Measurements from ENCODE around the gene INCA1. TPM values are rescaled to one million over a fixed set of nuclear protein-coding genes. Genes with fewer than 3 reads are reported as not detected.

The INCA1 gene, protein sequence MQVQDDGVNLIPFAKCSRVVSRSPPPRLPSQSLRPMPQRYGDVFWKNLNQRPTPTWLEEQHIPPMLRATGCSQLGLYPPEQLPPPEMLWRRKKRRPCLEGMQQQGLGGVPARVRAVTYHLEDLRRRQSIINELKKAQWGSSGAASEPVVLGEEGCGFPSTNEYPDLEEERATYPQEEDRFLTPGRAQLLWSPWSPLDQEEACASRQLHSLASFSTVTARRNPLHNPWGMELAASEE
- 0.42 TPM in 1 of 2 replicates, not detected in the other for total RNA-seq

DNA sequence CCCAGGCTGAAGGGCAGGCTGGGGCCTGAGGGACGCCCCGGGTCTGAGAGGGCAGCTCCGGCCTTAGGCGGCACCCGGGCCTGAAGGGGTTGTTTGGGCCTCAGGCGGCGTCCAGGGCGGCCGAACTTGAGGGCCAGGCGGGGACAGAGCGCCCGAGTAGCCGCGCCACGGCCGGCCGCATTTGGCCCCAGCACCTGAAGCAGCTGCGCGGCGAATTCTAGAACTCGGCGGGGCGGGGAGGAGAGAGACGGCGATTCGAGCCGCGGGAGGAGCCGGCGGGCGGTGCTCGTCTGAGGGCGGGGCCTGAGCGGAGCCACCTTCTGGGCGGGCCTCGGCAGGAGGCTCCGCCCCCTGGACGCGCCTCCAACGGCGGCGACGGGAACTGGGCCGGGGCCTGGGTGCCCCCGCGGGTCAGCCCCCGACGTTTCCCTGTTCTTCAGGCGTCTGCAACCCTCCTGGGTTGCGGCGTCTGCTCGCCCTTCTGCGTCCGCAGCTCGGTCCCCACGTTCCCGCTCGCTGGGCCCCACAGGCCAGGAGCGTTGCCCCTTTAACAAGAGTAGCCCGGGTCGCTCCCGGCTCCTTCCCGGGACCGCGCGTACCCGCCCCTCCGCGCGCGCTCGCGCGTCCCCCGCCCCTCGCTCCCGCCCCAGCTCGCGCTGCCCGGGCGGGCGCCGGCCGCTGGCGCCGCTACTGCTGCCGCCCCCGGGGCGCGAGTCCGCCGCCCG, at the start of gene INCA1, which contains the start of gene KIF1C:
Gene INCA1 (minus strand): TSS at position 221 of the 725 bp plus-strand sequence. CDS start 3,085 bp downstream, outside the sequence.
Gene KIF1C (plus strand): TSS at position 649 of the 725 bp plus-strand sequence. CDS start 2,297 bp downstream, outside the sequence.

DNA sequence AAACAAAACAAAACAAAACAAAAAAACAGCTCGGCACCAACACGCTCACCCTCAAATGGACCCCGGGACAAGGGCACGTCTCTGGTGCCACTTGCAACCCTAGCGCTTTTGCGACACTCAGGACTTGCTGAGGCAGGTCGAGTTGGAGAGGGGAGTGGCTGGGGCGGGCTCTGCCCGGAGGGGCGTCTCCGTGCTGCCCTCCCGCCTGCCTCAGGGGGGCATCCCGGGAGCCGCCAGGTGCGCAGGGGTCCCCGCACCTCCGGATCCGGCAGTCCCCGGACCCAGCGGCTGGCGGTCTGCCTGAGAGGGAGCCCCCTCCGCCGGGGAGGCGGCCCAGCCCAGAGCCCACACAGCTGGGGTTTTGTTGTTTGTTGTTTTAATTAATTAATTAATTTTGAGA, 38.0 kb upstream of the INCA1 start, which contains the start of gene SLC52A1:
Gene SLC52A1 (minus strand): TSS at position 112 of the 400 bp plus-strand sequence. CDS start 820 bp downstream, outside the sequence.

DNA sequence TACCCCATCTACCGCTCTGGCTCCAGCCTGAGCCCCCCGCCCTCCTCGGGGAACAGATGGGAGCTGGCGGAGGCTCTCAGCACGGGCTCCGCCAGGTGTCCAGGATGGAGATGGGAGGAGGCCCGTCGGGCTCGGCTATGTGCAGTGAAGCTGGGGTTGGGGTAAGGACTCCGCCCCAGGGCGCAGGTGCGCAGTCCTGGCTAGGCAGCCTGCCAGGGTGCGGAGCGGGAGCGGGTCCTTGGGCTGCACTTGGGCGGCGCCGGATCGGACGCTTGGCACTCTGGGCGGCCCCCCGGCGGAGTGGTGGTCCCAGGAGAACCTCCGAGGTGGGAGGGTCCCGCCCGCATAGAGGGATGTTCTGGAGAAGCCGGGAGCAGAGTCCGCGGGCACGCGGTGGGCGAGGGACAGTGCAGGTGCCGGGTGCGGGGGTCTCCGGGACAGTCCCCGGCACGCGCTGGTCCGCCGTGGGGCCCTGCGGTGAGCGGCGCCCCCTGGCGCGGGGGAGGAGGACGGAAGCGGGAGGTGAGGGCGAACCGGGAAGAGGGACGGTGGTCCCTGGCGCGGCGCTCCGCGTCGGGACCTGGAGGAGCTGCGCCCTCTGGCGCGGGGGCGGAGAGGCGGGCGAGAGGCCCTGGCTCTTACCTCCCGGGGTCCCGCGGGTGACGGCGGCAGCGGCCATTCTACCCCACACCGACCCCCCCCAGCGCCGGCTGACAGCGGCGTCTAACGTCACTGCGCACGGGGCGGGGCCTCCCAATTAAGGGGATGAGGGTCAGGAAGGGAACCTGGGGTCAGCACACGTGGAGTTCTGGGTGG, 10.2 kb downstream of the INCA1 start, which contains the start of gene CAMTA2:
Gene CAMTA2 (minus strand): TSS at position 725 of the 816 bp plus-strand sequence. CDS start 1,453 bp downstream, outside the sequence.

DNA sequence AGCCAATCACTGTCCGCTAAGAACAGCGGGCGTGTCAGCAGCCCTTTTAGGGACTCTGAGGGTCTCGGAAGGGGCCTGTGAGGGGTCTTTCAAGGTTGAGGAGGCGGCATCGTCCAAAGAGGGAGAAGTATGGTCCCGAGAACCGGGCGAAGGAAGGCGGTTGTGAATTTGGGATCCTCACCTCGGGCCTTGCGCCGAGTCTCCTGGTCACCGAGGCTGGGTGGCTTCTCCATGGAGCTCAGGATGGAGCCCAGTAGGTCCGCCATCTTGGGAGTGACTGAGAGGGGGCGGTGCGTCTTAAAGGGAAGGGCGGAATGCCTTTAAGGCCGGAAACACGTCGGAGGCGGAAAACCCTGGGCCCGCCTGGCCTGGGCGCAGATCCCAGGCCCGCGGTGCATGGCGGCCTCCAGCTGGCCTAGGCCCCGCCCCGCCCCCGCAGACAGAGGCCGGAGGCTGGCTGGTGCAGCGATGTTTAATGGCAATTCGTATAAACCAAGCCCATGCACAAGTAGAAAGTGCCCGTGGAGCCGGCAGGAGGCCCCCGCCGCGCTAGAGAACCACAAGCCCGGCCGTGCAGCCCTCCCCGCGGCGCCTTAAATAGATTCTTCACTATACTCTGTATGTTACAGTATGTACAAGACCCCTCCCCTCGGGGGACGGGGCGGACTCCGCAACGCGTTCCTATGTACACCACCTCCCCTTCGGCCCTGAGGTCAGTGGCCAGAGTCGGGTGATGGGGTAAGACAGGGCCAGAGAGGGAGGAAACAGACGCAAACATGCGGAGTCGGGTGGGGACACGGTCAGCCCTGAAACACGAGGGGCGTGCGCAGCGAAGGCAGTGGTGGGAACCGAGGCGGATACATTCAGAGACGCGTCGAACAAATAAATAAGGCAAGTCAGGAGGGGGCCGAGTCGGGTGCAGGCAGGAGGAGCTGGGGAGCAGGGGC, 29.5 kb downstream of the INCA1 start, which contains the start of gene SPAG7:
Gene SPAG7 (minus strand): TSS at position 279 of the 947 bp plus-strand sequence. CDS start 13 bp downstream, at position 266.

DNA sequence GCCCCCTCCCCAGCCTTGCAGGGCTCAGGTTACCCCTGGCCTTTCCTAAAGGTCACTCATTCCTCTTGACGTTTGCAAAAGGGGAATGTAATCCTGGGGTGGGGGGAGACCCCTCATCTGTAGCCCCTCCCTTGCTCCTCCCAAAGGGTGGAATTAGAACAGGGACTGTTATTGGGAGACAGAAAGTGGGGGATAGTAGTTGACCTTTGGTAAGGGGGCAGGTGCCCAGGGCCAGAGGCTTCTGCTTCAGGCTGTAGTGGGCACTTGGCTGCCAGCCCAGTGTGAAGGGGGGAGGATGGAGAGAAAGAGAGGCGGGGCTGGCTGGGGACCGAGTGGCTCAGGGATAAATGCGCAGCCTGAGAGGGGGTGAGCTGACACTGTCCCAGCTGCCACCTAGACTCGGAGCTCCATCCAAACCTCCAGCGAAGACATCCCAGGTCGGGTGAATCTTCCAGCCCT, 46.5 kb downstream of the INCA1 start, which contains the start of gene ENO3:
Gene ENO3 (plus strand): TSS at position 374 of the 459 bp plus-strand sequence. CDS start 711 bp downstream, outside the sequence.

DNA sequence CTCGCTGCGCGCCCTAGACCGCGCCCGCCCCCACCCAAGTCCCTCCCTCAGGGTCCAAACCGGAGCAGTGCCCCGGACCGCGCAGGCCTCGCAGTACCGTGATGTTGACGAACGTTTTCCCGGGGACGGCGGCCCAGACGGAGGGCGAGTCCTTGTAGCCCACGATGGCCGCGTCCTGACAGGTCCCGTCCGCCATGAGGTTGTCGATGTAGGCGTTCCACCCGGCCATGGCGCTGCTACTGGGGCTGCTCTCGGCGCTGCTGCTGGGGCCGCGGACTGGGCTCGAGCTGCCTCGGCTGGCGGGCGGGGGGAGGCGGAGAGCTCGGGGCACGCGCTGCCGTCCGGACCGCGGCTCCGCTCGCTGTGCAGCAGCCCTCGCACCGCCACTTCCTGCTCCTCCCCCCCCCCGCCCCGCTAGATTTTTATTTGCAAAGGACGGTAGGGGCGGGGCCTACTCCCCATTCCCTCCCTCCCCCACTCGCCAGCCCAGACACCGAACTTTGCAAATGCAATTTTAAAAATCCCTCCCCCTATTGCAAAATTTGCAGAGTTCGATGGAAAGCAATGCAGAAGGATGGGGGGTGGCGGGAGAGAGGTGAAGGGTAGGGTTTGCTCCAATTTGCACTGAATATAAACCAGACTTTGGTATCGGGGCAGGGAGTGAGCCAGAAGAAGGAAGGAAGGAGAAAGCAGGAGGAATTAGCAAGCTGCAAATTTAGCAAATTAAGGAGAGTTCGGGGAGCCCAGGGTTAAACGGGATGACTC, 49.0 kb downstream of the INCA1 start, which contains the start of gene PFN1:
Gene PFN1 (minus strand): TSS at position 365 of the 765 bp plus-strand sequence. CDS start 136 bp downstream, at position 229.

DNA sequence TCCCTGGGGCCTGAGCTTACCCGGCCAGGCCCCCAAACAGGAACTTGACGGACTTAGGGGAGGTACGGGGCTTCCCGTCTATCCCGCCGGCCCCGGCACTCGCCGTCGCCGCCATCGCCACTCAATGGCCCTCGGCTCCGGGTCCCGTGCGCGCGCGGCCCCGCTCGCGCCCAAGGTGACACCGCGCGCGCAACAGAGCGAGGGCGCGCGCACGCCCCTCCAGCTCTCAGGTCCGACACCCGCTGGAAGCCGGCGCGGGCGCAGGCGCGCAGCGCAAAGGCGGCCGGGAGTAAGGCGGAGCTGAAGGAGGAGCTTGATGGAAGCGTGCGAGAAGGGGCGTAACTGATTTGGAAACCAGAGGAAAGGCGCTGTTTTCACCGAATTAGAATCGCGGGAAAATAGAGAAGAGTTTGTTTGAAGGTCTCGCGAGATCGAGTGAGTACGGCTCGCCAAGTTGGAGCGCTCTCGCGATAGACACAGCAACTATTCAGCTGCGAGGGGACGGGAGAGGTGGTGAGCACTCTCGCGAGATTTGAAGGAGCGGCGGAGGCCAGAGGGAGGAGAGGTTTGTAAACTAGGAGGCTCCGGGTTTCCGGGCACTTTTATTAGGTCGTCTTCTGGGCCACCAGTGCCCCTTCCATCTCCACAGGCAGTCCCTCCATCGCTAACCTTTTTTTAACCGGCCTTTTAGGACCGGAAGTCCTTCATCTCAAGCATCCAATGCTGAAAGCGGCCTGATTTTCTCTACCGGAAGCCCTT, 57.3 kb downstream of the INCA1 start, which contains the start of the genes RNF167 and SLC25A11:
Gene RNF167 (plus strand): TSS at position 473 of the 759 bp plus-strand sequence. CDS start 642 bp downstream, outside the sequence.
Gene SLC25A11 (minus strand): TSS at position 251 of the 759 bp plus-strand sequence. CDS start 136 bp downstream, at position 115.

Other genes with a start within 250 kb of the INCA1 start
- gene TM4SF5, start 225.6 kb downstream of the INCA1 start, total RNA-seq, result not detected in 2 replicates
- gene VMO1, start 211.2 kb downstream of the INCA1 start, total RNA-seq, result 4.0 TPM in 1 of 2 replicates, not detected in the other
- gene GLTPD2, start 208.6 kb downstream of the INCA1 start, total RNA-seq, result not detected in 2 replicates
- 270 and 310 TPM in 2 replicates for gene PSMB6, start 201.4 kb downstream of the INCA1 start, total RNA-seq
- 12.7 and 24.6 TPM in 2 replicates for gene PLD2, start 190.4 kb downstream of the INCA1 start, total RNA-seq
- 81.2 and 108 TPM in 2 replicates for gene MINK1, start 164.2 kb downstream of the INCA1 start, total RNA-seq
- gene C17orf107, start 98.0 kb downstream of the INCA1 start, total RNA-seq, result 1.1 and 1.2 TPM in 2 replicates
- gene CHRNE, start 94.4 kb downstream of the INCA1 start, total RNA-seq, result 0.35 TPM in 1 of 2 replicates, not detected in the other
- not detected in 2 replicates for gene GP1BA, start 65.2 kb downstream of the INCA1 start, total RNA-seq
- gene SLC25A11, start 57.5 kb downstream of the INCA1 start, total RNA-seq, result 71.0 and 71.2 TPM in 2 replicates
- gene RNF167, start 57.3 kb downstream of the INCA1 start, total RNA-seq, result 60.5 and 75.3 TPM in 2 replicates
- 1,491 and 1,690 TPM in 2 replicates for gene PFN1, start 49.0 kb downstream of the INCA1 start, total RNA-seq
- gene ENO3, start 46.4 kb downstream of the INCA1 start, total RNA-seq, result 0.37 and 0.56 TPM in 2 replicates
- 62.1 and 64.7 TPM in 2 replicates for gene SPAG7, start 29.7 kb downstream of the INCA1 start, total RNA-seq
- gene CAMTA2, start 9.8 kb downstream of the INCA1 start, total RNA-seq, result 11.8 and 18.3 TPM in 2 replicates
- gene KIF1C, start 428 bp upstream of the INCA1 start, total RNA-seq, result 85.1 and 85.2 TPM in 2 replicates
- 0.35 and 0.70 TPM in 2 replicates for gene SLC52A1, start 37.9 kb upstream of the INCA1 start, total RNA-seq
- 0.14 and 0.71 TPM in 2 replicates for gene ZFP3, start 80.9 kb upstream of the INCA1 start, total RNA-seq
- 1.6 and 3.4 TPM in 2 replicates for gene ZNF232, start 114.4 kb upstream of the INCA1 start, total RNA-seq
- not detected in 2 replicates for gene USP6, start 118.5 kb upstream of the INCA1 start, total RNA-seq
- 3.3 and 8.1 TPM in 2 replicates for gene ZNF594, start 194.3 kb upstream of the INCA1 start, total RNA-seq
- not detected in 2 replicates for gene SCIMP, start 237.3 kb upstream of the INCA1 start, total RNA-seq

All from airway epithelial cell (primary cell).